HepG2 (cell line): Measurements from ENCODE around the gene CLASRP. TPM values are rescaled to one million over a fixed set of nuclear protein-coding genes. Genes with fewer than 3 reads are reported as not detected.

Source experiments
- ATAC-seq: fragments of 200-7000 bp; cut with Tn5 transposase; 3 replicates; pipeline ENCODE4 v1.9.1; 2020; ENCODE audit warnings: mild to moderate bottlenecking, moderate library complexity
- BruUV-seq: library from RNA; stranded (reverse); fragments of 400-500 nt; replicated peaks from 2 replicates; lab custom pipeline; 2021; lab: Mats Ljungman, UMichigan
- CTCF ChIA-PET: fragments of 300-600 bp; formaldehyde crosslinking; extraction: SDS; loops from one replicate; lab custom pipeline; 2021; ENCODE audit warnings: low total read pairs, inconsistent platforms, low intra/inter-chr PET ratio; lab: Yijun Ruan, JAX
- POLR2A ChIA-PET: fragments of 350-600 bp; sonication (Branson Sonifier 250); formaldehyde crosslinking; loops from one replicate; lab custom pipeline; 2020; ENCODE audit warnings: antibody characterized with exemption, inconsistent platforms; lab: Yijun Ruan, JAX
- DNase-seq: peaks from one replicate; pipeline ENCODE4 v3.0.0-alpha.2; 2015; ENCODE audit warnings: low spot score
- FAIRE-seq: peaks from 3 replicates; lab custom pipeline; 2011; peaks lifted over from hg19 to GRCh38; lab: Jason Lieb, UNC
- H2AFZ ChIP-seq: one replicate; pipeline ENCODE4 v1.6.1; 2011; ENCODE audit warnings: low read length, inconsistent platforms
- H3K27ac ChIP-seq: fragments of 300-600 bp; 3 replicates; pipeline ENCODE4 v1.8.0; 2011; ENCODE audit warnings: mixed run types, mild to moderate bottlenecking, mixed read lengths, low read length, inconsistent platforms; ENCODE audit not compliant: insufficient read depth; ENCODE audit errors: extremely low read length
- H3K27me3 ChIP-seq, 2 experiments: fragments of 200-600 bp in 1 of 2; 2 replicates in 1 of 2; 3 replicates in 1 of 2; pipeline versions ENCODE4 v1.6.0 to v1.8.0; 2011; ENCODE audit warnings: low read length in 2 of 2, mild to moderate bottlenecking in 2 of 2, moderate library complexity in 2 of 2, inconsistent platforms in 1 of 2; ENCODE audit not compliant: insufficient read depth in 2 of 2, control insufficient read depth in 1 of 2
- H3K36me3 ChIP-seq, 2 experiments: fragments of 200-600 bp in 1 of 2; replicated peaks in 1 of 2; 2 replicates in 1 of 2; 3 replicates in 1 of 2; pipeline versions ENCODE4 v1.5.1 to v1.8.0; 2011; ENCODE audit warnings: low read length in 2 of 2, inconsistent platforms in 1 of 2; ENCODE audit not compliant: insufficient read depth in 2 of 2, control insufficient read depth in 1 of 2
- H3K4me1 ChIP-seq: 2 replicates; pipeline ENCODE4 v1.5.1; 2012; ENCODE audit warnings: low read length, inconsistent platforms; ENCODE audit not compliant: insufficient read depth
- H3K4me2 ChIP-seq: 2 replicates; pipeline ENCODE4 v1.6.0; 2011; ENCODE audit warnings: low read depth, low read length, inconsistent platforms
- H3K4me3 ChIP-seq, 3 experiments: fragments of 200-600 bp in 1 of 3; sonication (generic), shearing (Covaris generic) in 1 of 3; replicated peaks in 1 of 3; 2 replicates each; pipeline ENCODE4 v1.5.1; 2011 to 2016; ENCODE audit warnings: low read length in 3 of 3, inconsistent platforms in 2 of 3, low read depth in 2 of 3, mild to moderate bottlenecking in 2 of 3, control low read depth in 1 of 3, mixed read lengths in 1 of 3; ENCODE audit not compliant: insufficient read depth in 1 of 3
- H3K79me2 ChIP-seq: one replicate; pipeline ENCODE4 v1.6.1; 2011; ENCODE audit warnings: low read length, inconsistent platforms; ENCODE audit not compliant: insufficient read depth
- H3K9ac ChIP-seq: 2 replicates; pipeline ENCODE4 v1.6.0; 2011; ENCODE audit warnings: mild to moderate bottlenecking, low read depth, low read length, inconsistent platforms; ENCODE audit not compliant: insufficient read depth
- H3K9me3 ChIP-seq: 2 replicates; pipeline ENCODE4 v1.5.1; 2012; ENCODE audit warnings: mild to moderate bottlenecking, low read length
- H4K20me1 ChIP-seq: 2 replicates; pipeline ENCODE4 v1.6.0; 2011; ENCODE audit warnings: inconsistent platforms, mild to moderate bottlenecking, low read length, moderate library complexity; ENCODE audit not compliant: insufficient read depth
- CTCF ChIP-seq: sonication (generic); formaldehyde crosslinking; IDR thresholded peaks from 2 replicates; pipeline ENCODE4 v1.5.0; 2020; ENCODE audit warnings: mild to moderate bottlenecking, missing genetic modification reagents, moderate library complexity
- EHMT2 ChIP-seq: fragments of 200-600 bp; sonication (generic); IDR thresholded peaks from 2 replicates; pipeline ENCODE4 v1.7.0; 2017; ENCODE audit warnings: antibody characterized with exemption, low read depth, low read length, borderline replicate concordance
- KAT8 ChIP-seq: IDR thresholded peaks from 2 replicates; pipeline ENCODE4 v1.6.1; 2016; ENCODE audit warnings: missing genetic modification reagents, missing compliant biosample characterization
- MED13 ChIP-seq: sonication (generic); formaldehyde crosslinking; IDR thresholded peaks from 2 replicates; pipeline ENCODE4 v1.5.0; 2020; ENCODE audit warnings: missing genetic modification reagents
- PTBP1 ChIP-seq: fragments of 200-400 bp; formaldehyde crosslinking; IDR thresholded peaks from 2 replicates; pipeline ENCODE4 v1.6.1; 2018; ENCODE audit warnings: low read length, low read depth; ENCODE audit not compliant: poor library complexity, severe bottlenecking
- RAD21 ChIP-seq: fragments of 450-650 bp; formaldehyde crosslinking; IDR thresholded peaks from 2 replicates; pipeline ENCODE4 v1.5.0; 2020; ENCODE audit warnings: mild to moderate bottlenecking
- REPIN1 ChIP-seq: sonication (generic); formaldehyde crosslinking; IDR thresholded peaks from 2 replicates; pipeline ENCODE4 v1.8.0; 2022; ENCODE audit warnings: missing genetic modification reagents, low read depth, mild to moderate bottlenecking, borderline replicate concordance
- SMC3 ChIP-seq: IDR thresholded peaks from 2 replicates; pipeline ENCODE4 v1.6.1; 2011; ENCODE audit warnings: low read length, improper control_type of control experiment
- STAG1 ChIP-seq: sonication (generic); formaldehyde crosslinking; IDR thresholded peaks from 2 replicates; pipeline ENCODE4 v1.4.0; 2020; ENCODE audit warnings: missing genetic modification reagents
- TBL1XR1 ChIP-seq: fragments of 150-350 bp; IDR thresholded peaks from 2 replicates; pipeline ENCODE4 v1.6.1; 2014; ENCODE audit warnings: borderline replicate concordance, low read length; ENCODE audit not compliant: partially characterized antibody
- ZFX ChIP-seq: sonication (generic); formaldehyde crosslinking; IDR thresholded peaks from 2 replicates; pipeline ENCODE4 v1.4.0; 2020; ENCODE audit warnings: mild to moderate bottlenecking, low read depth, missing genetic modification reagents, moderate library complexity
- ZFY ChIP-seq: sonication (generic); formaldehyde crosslinking; IDR thresholded peaks from 2 replicates; pipeline ENCODE4 v1.4.0; 2020; ENCODE audit warnings: missing genetic modification reagents
- ZNF335 ChIP-seq: sonication (generic); formaldehyde crosslinking; IDR thresholded peaks from 2 replicates; pipeline ENCODE4 v1.4.0; 2020; ENCODE audit warnings: missing genetic modification reagents
- ZNF501 ChIP-seq: sonication (generic); formaldehyde crosslinking; IDR thresholded peaks from 2 replicates; pipeline ENCODE4 v1.5.1; 2020; ENCODE audit warnings: mild to moderate bottlenecking, moderate library complexity, missing genetic modification reagents
- ZNF546 ChIP-seq: sonication (generic); formaldehyde crosslinking; conservative IDR thresholded peaks from 2 replicates; pipeline ENCODE4 v1.8.1; 2023; ENCODE audit warnings: mild to moderate bottlenecking, missing genetic modification reagents
- ZNF580 ChIP-seq: IDR thresholded peaks from 2 replicates; pipeline ENCODE4 v1.6.1; 2016; ENCODE audit warnings: low read depth, borderline replicate concordance
- ZNF619 ChIP-seq: sonication (generic); formaldehyde crosslinking; IDR thresholded peaks from 2 replicates; pipeline ENCODE4 v1.4.0; 2020; ENCODE audit warnings: mild to moderate bottlenecking, missing genetic modification reagents
- ZNF747 ChIP-seq: sonication (generic); formaldehyde crosslinking; IDR thresholded peaks from 2 replicates; pipeline ENCODE4 v1.8.1; 2023; ENCODE audit warnings: missing genetic modification reagents, mild to moderate bottlenecking, borderline replicate concordance
- ZNF761 ChIP-seq: sonication (generic); formaldehyde crosslinking; conservative IDR thresholded peaks from 2 replicates; pipeline ENCODE4 v1.4.0; 2020; ENCODE audit warnings: mild to moderate bottlenecking, missing genetic modification reagents
- ZSCAN29 ChIP-seq: sonication (generic); formaldehyde crosslinking; conservative IDR thresholded peaks from 2 replicates; pipeline ENCODE4 v1.4.0; 2020; ENCODE audit warnings: mild to moderate bottlenecking, missing genetic modification reagents
- WGBS: methylation state at CpG from one replicate; pipeline ENCODE4 v1.1.6; 2017; ENCODE audit warnings: low lambda C conversion rate; 5-methylcytosine and 5-hydroxymethylcytosine counted together
- in situ Hi-C: cut with HindIII; loops from 2 replicates; pipeline ENCODE4 v1.10.0; 2017; ENCODE audit warnings: low pct_unique_long_range_greater_than_20kb; ENCODE audit not compliant: extremely low pct_ligation_motif_present
- intact Hi-C: fragments of 100-400 bp; cut with micrococcal nuclease; formaldehyde crosslinking; loops from one replicate; pipeline ENCODE4 v1.10.0; 2022; ENCODE audit not compliant: unreplicated experiment
- polyA plus RNA-seq, 8 experiments: library from polyadenylated mRNA; depleted of rRNA in 3 of 8; stranded (reverse) in 7 of 8; unstranded in 1 of 8; fragments of >200 nt; fragmentation: Illumina TruSeq in 4 of 8; extraction: Trizol in 4 of 8; gene quantifications; 2 replicates each; pipeline versions ENCODE4 v1.2.1 to v1.2.3, GENCODE V29; 2011 to 2016; ENCODE audit warnings: low read depth in 4 of 8, missing spikeins in 1 of 8, mixed read lengths in 1 of 8; ENCODE audit not compliant: insufficient read depth in 1 of 8
- total RNA-seq, 5 experiments: library from RNA; depleted of rRNA; stranded (reverse); fragments of >200 nt; fragmentation: Illumina TruSeq; extraction: Trizol; gene quantifications; 2 replicates each; pipeline ENCODE4 v1.2.3, GENCODE V29; 2016; ENCODE audit warnings: low read depth in 1 of 5
- TF ChIP-seq, protein P1 (sequence below): IDR thresholded peaks from 2 replicates; pipeline ENCODE4 v1.6.1; 2016; ENCODE audit warnings: control low read depth

Gene CLASRP
- total and polyA plus RNA-seq, 2 of the 13 experiments (the other 11 are each of a cell fraction or from before 2014, with no cell fraction given) = 32.0 to 51.4 TPM

GRCh38 chr19:45016388-45017314 is 22.2 kb upstream of the CLASRP start:
- Histone ChIP-seq H2AFZ (no peak overlapping the region), H3K27ac (no peak overlapping the region), H3K36me3 (no peaks in the 10 kb centered on the region; a peak in 1 of 5 replicates), H3K27me3 (no peaks in the 10 kb centered on the region), H4K20me1 (no peaks in the 10 kb centered on the region), H3K4me2 (no peak overlapping the region), H3K4me1 (0 out of 2 replicates have a peak, but pooled peaks cover 9% of the 10 kb centered on the region), H3K4me3 (no peak overlapping the region), H3K79me2 (no peaks in the 10 kb centered on the region), H3K9me3 (no peaks in the 10 kb centered on the region), H3K9ac (no peak overlapping the region)
- WGBS = 63% methylated on average over 11 of the region's 13 CpGs
- ChIA-PET POLR2A (no interaction called here), CTCF (interaction anchor here (1.3 to 2.5 kb wide), 3 partner anchors 42 to 114 kb away, joined by 7 to 40 read pairs (median 8); no protein-coding TSS in a partner anchor)
- intact Hi-C loops (loop anchor here (1.0 to 5.0 kb wide), 2 partner anchors 43 to 111 kb away; no protein-coding TSS in a partner anchor), in situ Hi-C loops (loop anchor here (5.0 to 10.0 kb wide), 2 partner anchors 46 to 108 kb away; no protein-coding TSS in a partner anchor)
- peak; percentile 78 for DNase-seq
- peak; percentile 84 for FAIRE-seq
- no TSS peak for BruUV-seq
- peak; percentile 96 for ATAC-seq
- TF ChIP-seq REPIN1 (CRISPR knock-in tag) (peak; percentile 51; the same call in 1 of the 2 replicates), MED13 (CRISPR knock-in tag) (no peak), SMC3 (peak; percentile 91), ZNF761 (CRISPR knock-in tag) (no peak), EHMT2 (no peak), ZFY (peak; percentile 19; the same call in 1 of the 2 replicates), ZNF619 (CRISPR knock-in tag) (no peak), ZFX (CRISPR knock-in tag) (no peak; the same call in 1 of the 2 replicates), CTCF (CRISPR knock-in tag) (peak; percentile 86), ZNF335 (CRISPR knock-in tag) (no peak), TBL1XR1 (no peak), ZSCAN29 (CRISPR knock-in tag) (no peak), PTBP1 (no peak), ZNF501 (CRISPR knock-in tag) (no peak), ZNF747 (CRISPR knock-in tag) (no peak), STAG1 (CRISPR knock-in tag) (peak; percentile 92), ZNF580 (CRISPR knock-in tag) (peak; percentile 28; the same call in 1 of the 2 replicates), RAD21 (CRISPR knock-in tag) (peak; percentile 90), KAT8 (CRISPR knock-in tag) (no peak), ZNF546 (CRISPR knock-in tag) (no peak)
- TF ChIP-seq, protein P1, sequence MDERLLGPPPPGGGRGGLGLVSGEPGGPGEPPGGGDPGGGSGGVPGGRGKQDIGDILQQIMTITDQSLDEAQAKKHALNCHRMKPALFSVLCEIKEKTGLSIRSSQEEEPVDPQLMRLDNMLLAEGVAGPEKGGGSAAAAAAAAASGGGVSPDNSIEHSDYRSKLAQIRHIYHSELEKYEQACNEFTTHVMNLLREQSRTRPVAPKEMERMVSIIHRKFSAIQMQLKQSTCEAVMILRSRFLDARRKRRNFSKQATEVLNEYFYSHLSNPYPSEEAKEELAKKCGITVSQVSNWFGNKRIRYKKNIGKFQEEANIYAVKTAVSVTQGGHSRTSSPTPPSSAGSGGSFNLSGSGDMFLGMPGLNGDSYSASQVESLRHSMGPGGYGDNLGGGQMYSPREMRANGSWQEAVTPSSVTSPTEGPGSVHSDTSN = no peak
